HEK293 (cell line): ENCODE measurements around the gene TTC39C.

Experiments
- REST ChIP-seq: fragments of 450-650 bp; formaldehyde crosslinking; IDR thresholded peaks from 2 replicates; pipeline ENCODE4 v1.5.1; 2016; ENCODE audit warnings: missing biosample characterization, missing genetic modification characterization
- YY1 ChIP-seq: fragments of 450-650 bp; formaldehyde crosslinking; IDR thresholded peaks from 2 replicates; pipeline ENCODE4 v1.5.1; 2018; ENCODE audit warnings: missing biosample characterization, missing genetic modification characterization
- ZFP41 ChIP-seq: fragments of 450-650 bp; formaldehyde crosslinking; IDR thresholded peaks from 2 replicates; pipeline ENCODE4 v1.5.1; 2016; ENCODE audit warnings: missing biosample characterization, missing genetic modification characterization, borderline replicate concordance
- ZFP69B ChIP-seq: fragments of 450-650 bp; formaldehyde crosslinking; IDR thresholded peaks from 2 replicates; pipeline ENCODE4 v1.5.1; 2016; ENCODE audit warnings: missing biosample characterization, missing genetic modification characterization
- ZNF24 ChIP-seq: fragments of 450-650 bp; formaldehyde crosslinking; IDR thresholded peaks from 2 replicates; pipeline ENCODE4 v1.5.1; 2016; ENCODE audit warnings: missing biosample characterization, missing genetic modification characterization
- TF ChIP-seq, protein P1 (sequence below): fragments of 450-650 bp; formaldehyde crosslinking; IDR thresholded peaks from 2 replicates; pipeline ENCODE4 v1.5.1; 2016; ENCODE audit warnings: missing biosample characterization, missing genetic modification characterization

DNA sequence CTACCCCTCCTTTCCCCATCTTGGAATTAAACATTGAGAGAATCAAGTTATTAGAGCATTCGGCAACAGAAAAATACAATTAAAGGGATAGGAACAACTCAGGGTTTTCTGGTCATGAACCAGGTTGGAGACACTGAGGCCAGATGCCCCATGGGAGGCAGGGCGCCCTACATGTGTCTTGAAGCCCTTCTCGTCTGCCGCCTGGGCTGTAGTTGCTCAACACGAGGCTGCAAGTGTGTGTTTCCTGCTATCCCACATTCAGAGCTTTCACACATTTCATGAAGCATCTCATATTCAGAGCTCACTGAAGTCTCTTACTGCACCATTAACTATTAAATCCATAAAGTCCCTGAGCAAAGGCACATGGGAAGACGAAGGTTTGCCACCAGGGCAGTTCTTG, 28.8 kb downstream of the TTC39C start:
- no peak for TF ChIP-seq REST (tag by site-specific recombination)
- TF ChIP-seq, protein P1, sequence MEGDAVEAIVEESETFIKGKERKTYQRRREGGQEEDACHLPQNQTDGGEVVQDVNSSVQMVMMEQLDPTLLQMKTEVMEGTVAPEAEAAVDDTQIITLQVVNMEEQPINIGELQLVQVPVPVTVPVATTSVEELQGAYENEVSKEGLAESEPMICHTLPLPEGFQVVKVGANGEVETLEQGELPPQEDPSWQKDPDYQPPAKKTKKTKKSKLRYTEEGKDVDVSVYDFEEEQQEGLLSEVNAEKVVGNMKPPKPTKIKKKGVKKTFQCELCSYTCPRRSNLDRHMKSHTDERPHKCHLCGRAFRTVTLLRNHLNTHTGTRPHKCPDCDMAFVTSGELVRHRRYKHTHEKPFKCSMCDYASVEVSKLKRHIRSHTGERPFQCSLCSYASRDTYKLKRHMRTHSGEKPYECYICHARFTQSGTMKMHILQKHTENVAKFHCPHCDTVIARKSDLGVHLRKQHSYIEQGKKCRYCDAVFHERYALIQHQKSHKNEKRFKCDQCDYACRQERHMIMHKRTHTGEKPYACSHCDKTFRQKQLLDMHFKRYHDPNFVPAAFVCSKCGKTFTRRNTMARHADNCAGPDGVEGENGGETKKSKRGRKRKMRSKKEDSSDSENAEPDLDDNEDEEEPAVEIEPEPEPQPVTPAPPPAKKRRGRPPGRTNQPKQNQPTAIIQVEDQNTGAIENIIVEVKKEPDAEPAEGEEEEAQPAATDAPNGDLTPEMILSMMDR = no peak
- no peak for TF ChIP-seq ZFP41 (tag by site-specific recombination)
- no peak for TF ChIP-seq ZFP69B (tag by site-specific recombination)
- no peak for TF ChIP-seq YY1 (tag by site-specific recombination)
- TF ChIP-seq ZNF24 (tag by site-specific recombination) = no peak
